ENCODE measurements around the gene FAM240A.
"Not testable (repeated sequence)": the region's sequence is repeated elsewhere in the genome, so short reads cannot be mapped to it uniquely, and the experiment has no call there.

GRCh38 chr3:46587268-46587667, 25.1 kb upstream of the FAM240A start:
- TF ChIP-seq, protein P1, sequence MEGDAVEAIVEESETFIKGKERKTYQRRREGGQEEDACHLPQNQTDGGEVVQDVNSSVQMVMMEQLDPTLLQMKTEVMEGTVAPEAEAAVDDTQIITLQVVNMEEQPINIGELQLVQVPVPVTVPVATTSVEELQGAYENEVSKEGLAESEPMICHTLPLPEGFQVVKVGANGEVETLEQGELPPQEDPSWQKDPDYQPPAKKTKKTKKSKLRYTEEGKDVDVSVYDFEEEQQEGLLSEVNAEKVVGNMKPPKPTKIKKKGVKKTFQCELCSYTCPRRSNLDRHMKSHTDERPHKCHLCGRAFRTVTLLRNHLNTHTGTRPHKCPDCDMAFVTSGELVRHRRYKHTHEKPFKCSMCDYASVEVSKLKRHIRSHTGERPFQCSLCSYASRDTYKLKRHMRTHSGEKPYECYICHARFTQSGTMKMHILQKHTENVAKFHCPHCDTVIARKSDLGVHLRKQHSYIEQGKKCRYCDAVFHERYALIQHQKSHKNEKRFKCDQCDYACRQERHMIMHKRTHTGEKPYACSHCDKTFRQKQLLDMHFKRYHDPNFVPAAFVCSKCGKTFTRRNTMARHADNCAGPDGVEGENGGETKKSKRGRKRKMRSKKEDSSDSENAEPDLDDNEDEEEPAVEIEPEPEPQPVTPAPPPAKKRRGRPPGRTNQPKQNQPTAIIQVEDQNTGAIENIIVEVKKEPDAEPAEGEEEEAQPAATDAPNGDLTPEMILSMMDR (IDR thresholded peaks at IDR 0.05): not testable (repeated sequence)
- not testable (repeated sequence) for TF ChIP-seq ZFX (IDR thresholded peaks at IDR 0.05; ENCODE audit: borderline replicate concordance)
